Liver (tissue), 3 donors: ENCODE data around the gene DGKQ.

ENCODE experiments used
- EGR1 ChIP-seq, 2 donors: IDR thresholded peaks; 2 replicates each; pipeline ENCODE4 v1.6.1; 2016 to 2018; ENCODE audit warnings: antibody characterized with exemption in 2 of 2, low read depth in 2 of 2
- FOXA2 ChIP-seq: IDR thresholded peaks from 2 replicates; pipeline ENCODE4 v1.6.1; 2016; ENCODE audit warnings: antibody characterized with exemption
- TAF1 ChIP-seq: conservative IDR thresholded peaks from 2 replicates; pipeline ENCODE4 v1.6.1; 2016; ENCODE audit warnings: antibody characterized with exemption, mild to moderate bottlenecking
- YY1 ChIP-seq: IDR thresholded peaks from 2 replicates; pipeline ENCODE4 v1.6.1; 2016; ENCODE audit warnings: antibody characterized with exemption, mild to moderate bottlenecking
- ZBTB33 ChIP-seq: IDR thresholded peaks from 2 replicates; pipeline ENCODE4 v1.6.1; 2016; ENCODE audit warnings: antibody characterized with exemption
- TF ChIP-seq, protein P1 (sequence below): fragments of 150-350 bp; IDR thresholded peaks from 2 replicates; pipeline ENCODE4 v1.5.1; 2017; ENCODE audit warnings: improper control_type of control experiment, low read depth, low read length; ENCODE audit not compliant: missing input control
- TF ChIP-seq, protein P2 (sequence below): IDR thresholded peaks from 2 replicates; pipeline ENCODE4 v1.6.1; 2016; ENCODE audit warnings: antibody characterized with exemption
- donor health status: healthy.
- donor health status: healthy.

DNA sequence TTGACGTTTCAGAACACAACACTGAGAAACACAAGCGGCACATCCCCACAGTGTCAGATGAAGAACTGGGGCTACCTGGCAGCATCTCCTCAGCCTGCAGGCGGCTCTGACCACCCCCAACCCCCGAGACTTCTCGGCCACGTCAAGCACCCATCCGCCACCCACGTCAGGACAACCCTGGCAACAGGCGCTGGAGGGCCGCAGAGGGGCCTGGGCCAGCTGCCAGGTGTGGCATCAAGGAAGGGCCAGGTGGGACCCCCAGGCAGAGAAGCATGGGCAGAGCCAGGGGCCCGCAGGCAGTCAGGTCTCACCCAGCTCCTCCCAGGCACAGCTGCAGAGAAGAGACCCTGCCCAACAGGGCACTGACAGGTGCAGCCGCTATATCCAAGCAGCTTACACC is 63.5 kb downstream of the DGKQ start:
- TF ChIP-seq, protein P1, sequence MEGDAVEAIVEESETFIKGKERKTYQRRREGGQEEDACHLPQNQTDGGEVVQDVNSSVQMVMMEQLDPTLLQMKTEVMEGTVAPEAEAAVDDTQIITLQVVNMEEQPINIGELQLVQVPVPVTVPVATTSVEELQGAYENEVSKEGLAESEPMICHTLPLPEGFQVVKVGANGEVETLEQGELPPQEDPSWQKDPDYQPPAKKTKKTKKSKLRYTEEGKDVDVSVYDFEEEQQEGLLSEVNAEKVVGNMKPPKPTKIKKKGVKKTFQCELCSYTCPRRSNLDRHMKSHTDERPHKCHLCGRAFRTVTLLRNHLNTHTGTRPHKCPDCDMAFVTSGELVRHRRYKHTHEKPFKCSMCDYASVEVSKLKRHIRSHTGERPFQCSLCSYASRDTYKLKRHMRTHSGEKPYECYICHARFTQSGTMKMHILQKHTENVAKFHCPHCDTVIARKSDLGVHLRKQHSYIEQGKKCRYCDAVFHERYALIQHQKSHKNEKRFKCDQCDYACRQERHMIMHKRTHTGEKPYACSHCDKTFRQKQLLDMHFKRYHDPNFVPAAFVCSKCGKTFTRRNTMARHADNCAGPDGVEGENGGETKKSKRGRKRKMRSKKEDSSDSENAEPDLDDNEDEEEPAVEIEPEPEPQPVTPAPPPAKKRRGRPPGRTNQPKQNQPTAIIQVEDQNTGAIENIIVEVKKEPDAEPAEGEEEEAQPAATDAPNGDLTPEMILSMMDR: no peak
- TF ChIP-seq ZBTB33 (no peak), TAF1 (no peak), FOXA2 (no peak), EGR1 (IDR thresholded peaks at IDR 0.05; ENCODE audit: low read depth in 2 of 2) (no peak), YY1 (no peak)
- TF ChIP-seq, protein P2, sequence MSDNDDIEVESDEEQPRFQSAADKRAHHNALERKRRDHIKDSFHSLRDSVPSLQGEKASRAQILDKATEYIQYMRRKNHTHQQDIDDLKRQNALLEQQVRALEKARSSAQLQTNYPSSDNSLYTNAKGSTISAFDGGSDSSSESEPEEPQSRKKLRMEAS: no peak
